IPS-NIHi7 (cell line): ENCODE data around the gene UPF3B.
"Not testable (repeated sequence)": the region's sequence is repeated elsewhere in the genome, so short reads cannot be mapped to it uniquely, and the experiment has no call there.

Experiments
- DNase-seq: peaks from one replicate; pipeline ENCODE4 v3.0.0; 2012; ENCODE audit warnings: mixed read lengths; ENCODE audit errors: extremely low spot score

UPF3B gene

DNA sequence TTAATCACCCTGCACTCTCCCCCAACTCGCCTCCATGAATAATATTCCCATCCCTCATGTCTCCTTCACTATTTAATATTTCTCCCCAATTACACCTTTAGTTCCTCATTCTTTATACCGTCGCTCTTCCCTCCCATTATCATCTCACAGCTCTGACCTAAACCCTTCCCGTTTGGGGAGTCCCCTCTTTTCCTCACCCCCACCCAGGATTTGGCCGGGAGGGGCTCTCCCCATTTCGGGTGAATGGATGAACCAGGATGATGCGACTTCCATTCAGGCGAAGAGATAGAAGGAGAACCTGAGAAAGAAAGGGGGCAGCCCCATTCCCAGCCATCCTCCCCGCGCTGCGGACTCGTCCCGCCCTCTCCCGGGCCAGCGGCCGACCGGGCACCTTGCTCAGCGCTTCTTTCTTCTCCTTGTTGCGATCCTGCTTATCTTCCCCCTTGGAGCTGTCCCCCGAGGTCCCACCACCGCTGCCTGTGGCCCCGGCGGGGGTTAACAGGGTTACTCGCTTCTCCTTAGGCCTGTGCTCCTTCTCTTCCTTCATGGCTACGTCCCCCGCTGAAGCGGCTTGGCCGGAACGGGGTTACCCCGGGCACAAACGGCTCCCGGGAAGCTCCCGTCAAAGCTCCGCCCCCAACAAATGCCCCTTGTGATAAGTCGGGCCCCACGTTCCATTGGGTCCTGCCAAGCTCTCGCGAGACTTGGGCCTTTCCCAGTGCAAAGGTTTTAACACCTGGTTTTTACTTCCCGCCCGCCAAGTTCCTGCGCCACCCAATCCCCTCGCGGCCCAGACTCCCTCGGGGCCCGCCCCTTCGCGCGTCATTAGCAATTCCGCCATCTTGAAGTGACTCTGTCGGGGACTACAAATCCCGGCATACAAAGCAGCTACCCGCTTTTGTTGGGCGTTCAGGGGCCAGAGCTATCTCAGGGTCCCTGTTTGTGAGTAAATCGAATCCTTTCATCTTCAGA, at the start of gene UPF3B:
TSS of gene UPF3B (minus strand) at position 582 of the 972 bp plus-strand sequence. CDS start at position 547, 35 bp downstream.
- DNase-seq = peak; percentile 95

- DNase-seq = no peak
These were observed 48.2 kb upstream of the UPF3B start for GRCh38 chrX:119900976-119901375.

- DNase-seq = no peak
These were observed 46.4 kb upstream of the UPF3B start for GRCh38 chrX:119899125-119899524.

DNA sequence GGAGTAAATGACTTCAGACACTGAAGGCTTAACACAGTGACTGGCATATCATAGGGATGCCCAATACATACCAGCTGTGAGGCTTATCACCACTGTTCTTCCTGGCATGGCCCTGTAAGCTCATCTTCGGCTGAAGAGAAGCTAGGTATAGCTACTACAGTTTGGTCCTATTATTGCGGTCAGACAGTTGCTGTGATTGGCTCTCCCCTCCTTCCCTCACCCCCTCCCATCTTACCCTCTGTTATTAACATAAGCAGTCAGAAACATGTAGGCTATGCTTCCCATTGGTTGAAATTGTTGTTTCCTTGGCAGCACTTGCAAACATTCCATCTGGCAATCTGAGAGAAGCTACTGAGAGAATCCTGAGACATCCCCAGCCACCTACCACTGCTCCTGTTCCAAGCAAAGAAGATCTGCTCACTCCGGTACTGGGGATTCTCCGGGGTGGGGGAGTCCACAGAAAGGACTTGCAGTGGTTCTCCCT, 43.1 kb upstream of the UPF3B start, which contains the start of gene AKAP14:
TSS of gene AKAP14 (plus strand) at position 51 of the 484 bp plus-strand sequence. CDS start 7,331 bp downstream, outside the sequence.
- peak; percentile 14 for DNase-seq

DNA sequence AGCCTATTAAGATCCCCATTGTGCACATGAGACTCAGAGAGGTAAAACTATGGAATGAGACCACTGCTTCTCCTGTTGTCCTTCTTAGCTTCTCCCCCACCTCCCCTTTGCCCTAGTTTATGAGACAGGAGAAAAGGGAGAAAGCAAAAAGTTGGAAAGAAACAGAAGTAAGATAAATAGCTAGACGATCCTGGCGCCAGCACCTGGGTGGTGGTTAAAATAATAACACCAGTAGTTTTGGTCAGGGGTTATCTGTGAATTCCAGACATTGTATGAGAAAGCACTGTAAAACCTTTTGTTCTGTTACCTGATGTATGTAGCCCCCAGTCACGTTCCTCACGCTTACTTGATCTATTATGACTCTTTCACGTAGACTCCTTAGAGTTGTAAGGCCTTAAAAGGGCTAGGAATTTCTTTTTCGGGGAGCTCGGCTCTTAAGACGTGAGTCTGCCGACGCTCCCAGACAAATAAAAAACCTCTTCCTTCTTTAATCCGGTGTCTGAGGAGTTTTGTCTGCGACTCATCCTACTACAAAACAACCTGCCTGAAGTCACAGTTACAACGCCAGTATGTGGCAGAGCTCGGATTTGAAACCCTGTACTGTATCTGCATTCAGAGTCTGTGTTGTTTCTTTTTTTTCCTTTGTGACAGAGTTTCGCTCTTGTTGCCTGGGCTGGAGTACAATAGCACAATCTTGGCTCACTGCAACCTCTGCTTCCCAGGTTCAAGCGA, 39.4 kb upstream of the UPF3B start:
- not testable (repeated sequence) for DNase-seq

GRCh38 chrX:119890626-119891025, 37.9 kb upstream of the UPF3B start:
- DNase-seq = not testable (repeated sequence)

DNA sequence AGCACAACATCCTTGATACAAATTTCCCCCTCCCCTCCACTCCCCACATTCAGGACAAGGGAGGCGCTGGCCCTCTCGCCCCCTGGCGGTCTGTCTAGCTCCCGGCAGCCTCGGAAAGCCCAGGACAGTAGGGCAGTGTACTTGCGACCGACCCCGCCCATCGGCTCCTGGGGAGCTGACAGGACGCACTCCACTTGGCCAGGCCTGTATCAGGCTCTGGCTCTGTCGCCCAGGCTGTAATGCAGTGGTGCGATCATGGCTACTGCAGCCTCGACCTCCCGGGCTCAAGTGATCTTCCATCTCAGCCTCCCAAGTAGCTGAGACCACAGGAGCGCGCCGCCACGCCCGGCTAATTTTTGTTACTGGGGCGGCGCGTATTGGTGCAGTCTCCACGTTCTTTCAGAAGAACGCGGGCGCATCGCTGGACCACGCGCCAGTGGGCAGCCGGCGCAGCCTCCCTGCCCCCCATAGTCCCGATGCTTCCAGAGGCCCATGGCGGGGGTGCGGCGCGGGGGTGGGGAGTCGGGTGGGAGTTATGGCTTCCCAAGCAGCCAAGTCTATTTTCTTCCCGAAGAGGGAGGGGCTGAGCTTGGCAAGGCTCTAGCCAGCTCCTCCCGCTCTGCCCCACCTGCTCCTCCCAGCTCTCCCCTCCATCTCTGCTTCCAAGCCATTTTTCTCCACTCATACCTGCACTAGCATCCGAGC, 35.1 kb upstream of the UPF3B start:
- DNase-seq = peak; percentile 80

DNA sequence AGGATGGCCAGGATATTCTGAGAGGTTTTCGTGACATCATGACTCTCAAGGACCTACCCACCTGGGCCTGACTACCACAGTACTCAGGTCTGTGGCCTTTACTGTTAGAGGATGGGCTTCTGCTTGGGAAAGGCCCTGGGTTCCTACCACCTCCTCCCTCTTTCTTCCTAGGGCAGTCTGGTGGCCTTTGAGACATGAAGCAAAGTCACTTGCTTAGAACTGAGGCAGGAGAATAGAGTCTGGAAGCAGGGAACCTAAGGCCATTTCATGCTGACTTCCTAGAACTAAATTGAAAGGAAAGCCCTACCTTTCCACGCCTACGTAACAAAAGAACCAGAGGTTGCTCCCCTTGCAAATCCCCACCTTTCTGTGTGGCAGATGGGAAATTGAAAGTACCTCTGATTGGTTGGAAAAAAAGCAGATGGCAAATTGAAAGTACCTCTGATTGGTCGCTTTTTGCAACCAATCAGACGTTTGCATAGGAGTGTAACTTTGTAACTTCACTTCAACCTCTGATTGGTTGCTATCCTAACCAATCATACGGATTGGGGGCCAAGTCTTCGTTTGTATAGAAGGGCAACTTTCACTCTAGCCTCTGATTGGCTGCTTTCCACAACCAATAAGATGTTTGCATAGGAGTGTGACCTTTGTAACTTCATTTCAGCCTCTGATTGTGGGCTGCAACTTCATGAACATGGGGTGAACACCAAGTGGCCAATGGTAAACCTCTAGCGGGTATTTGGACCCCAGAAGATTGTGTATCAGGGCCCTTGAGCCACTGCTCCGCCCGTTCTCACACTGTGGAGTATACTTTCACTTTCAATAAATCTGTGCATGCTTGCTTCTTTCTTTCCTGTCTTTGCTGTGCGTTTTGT, 33.0 kb upstream of the UPF3B start:
- DNase-seq = no peak

- DNase-seq = peak; percentile 47
These were observed 28.0 kb upstream of the UPF3B start for GRCh38 chrX:119880552-119881437.

DNA sequence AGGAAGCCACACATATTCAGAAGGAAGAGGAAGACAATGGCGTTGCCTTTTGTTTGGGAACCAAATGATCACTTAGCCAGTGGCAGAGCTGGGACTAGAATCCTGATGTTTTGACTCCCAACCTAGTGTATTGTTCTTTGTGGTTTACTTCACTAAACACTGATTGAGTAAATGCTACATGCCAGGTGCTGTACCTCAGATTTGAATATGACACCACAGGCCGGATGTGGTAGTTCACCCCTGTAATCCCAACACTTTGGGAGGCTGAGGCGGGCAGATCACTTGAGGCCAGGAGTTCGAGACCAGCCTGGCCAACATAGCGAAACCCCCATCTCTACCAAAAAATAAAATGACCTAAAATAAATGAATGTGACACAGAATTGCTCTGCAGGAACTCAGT, 27.3 kb upstream of the UPF3B start:
- no peak for DNase-seq

DNA sequence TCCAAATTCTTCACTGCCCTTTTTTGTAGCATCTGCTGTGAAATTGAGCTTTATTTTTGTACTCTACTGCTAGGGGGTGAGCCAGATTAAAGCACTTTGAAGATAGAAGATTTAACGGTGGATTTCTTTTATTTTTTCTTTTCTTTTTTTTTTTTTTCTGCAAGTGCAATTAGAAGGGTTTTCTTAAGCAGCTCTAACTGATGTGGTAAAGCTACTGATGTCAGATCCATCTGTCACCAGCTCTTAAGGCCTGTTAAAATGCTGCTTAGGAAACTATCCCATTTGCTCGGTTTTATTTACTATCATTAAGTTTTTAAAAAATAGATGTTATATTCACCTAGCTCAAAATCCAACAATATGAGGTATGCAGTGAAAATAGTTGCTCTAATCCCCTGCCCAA, 26.0 kb upstream of the UPF3B start:
- DNase-seq = no peak

DNA sequence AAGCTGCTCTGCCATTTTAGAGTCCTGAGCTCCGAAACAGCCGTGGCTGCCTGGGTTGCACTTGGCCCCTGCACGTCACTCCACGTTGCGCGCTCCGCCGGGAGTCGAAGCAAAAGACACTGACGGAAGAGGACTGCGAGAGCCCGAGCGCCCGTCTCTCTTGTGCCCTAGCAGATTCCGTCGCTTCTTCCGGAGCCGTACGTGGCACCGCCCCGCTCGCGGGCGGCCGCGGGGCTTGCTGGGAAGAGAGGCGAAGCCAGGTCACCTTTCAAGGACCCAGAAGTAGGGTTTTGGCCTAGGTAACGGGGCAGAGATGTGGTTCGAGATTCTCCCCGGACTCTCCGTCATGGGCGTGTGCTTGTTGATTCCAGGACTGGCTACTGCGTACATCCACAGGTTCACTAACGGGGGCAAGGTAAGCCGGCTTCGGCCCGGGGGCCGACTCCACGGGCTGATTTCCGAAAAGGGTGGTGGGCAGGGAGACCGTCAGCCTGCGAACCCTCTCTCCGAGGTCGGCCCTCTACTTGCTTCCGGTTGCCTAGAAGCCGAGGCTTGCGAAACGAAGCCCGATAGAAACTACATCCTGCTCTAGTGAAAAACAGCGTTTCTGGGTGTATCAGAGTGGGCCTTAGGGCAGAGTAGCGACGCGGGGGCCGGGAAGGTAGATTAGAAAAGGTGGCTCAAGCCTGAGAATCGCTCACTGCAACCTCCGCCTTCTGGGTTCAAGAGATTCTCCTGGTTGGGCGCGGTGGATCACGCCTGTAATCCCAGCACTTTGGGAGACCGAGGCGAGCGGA, 19.0 kb upstream of the UPF3B start, which contains the start of the genes NDUFA1 and RNF113A:
TSS of gene NDUFA1 (plus strand) at position 234 of the 797 bp plus-strand sequence. CDS start at position 314, 80 bp downstream.
TSS of gene RNF113A (minus strand) at position 135 of the 797 bp plus-strand sequence. CDS start at position 15, 120 bp downstream.
- DNase-seq = peak; percentile 76

- DNase-seq = peak; percentile 12
These were observed 18.5 kb upstream of the UPF3B start for GRCh38 chrX:119871245-119871598.

GRCh38 chrX:119870626-119871131, 17.9 kb upstream of the UPF3B start:
- DNase-seq = no peak

DNA sequence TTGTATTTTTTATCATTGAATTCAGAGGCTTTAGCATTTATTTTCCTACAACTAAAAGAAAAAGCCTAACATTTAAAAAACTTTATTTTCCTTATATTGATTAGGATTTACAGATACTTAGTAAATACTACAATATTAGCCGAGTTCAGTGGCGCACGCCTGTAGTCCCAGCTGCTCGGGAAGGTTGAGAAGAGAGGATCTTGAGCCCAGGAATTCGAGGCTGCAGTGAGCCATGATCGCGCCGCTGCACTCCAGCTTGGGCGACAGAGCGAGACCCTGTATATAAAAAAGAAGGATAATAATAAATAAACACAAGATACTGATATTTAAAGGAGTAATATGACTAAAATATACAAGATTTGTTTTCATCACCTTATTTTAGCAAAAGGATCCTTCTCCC, 681 bp upstream of the UPF3B start:
- no peak for DNase-seq

- no peak for DNase-seq
These were observed 18.9 kb downstream of the UPF3B start for GRCh38 chrX:119833905-119834304.

DNA sequence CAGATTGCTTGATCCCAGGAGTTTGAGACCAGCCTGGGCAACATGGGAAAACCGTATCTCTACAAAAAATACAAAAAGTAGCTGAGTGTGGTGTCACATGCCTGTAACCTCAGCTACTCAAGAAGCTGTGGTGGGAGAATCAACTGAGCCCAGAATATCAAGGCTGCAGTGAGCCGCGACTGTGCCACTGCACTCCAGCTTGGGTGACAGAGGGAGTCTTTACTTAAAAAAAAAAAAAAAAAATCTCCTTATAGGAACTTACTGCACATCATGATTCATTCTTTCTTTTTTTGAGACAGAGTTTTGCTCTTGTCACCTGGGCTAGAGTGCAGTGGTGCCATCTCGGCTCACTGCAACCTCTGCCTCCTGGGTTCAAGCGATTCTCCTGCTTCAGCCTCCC, 24.3 kb downstream of the UPF3B start:
- DNase-seq = no peak

DNA sequence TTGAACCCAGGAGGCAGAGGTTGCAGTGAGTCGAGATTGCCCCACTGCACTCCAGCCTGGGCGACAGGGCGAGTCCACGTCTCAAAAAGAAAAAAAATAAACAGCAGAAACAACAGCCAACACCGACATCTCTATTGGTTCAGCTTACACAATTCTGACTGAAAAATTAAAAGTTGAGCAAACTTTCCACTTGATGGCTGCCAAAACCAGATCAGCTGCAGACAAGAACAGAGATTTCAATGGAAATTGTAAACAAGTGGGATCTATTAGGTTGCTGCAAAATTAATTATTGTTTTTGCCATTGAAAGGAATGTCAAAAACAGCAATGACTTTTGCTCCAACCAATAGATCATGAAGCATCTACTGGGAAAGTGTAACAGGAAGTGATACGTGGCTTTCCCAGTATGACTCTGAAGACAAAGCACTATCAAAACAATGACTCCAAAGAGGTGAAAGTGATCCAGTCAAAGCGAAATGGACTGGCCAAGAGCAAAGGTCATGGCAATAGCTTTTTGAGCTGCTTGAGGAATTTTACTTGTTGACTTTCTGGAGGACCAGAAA, 26.3 kb downstream of the UPF3B start:
- DNase-seq = no peak
